Measurements from ENCODE around the gene UBL3.

The UBL3 gene

DNA sequence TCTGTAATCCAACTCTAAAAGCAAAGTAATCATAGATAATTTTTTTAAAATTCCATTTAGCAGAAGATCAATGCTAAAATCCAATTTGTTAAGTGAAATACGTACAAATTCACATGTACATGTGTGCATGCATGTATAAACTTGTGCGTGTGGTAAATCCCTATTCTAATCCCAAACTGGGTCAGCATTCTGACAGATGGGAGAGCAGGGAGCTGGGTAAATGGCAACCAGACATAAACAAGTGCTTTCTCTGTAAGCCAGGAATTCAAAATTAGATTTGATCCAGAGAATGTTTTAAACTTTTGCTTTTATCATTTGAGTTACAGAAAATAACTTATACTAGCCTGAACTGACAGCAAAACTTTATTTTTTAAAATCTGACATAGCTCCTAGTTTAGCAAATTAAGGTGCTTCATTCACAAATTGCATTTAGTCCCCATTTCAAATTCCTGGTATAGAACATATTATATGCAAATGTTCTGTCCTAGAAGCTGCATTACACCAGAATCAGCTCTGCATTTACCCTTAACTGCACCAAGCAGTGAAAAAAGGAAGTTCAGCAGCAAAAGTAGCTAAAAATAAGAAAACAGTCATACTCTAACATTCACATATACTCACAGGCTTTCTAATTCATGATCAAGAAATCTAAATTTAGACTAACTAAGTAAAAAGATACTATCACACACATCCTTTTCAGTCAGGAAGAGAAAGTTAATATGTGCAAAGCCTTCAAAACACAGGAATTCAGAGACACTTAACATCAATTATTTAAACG lies 32.6 kb downstream of the UBL3 start:
- Histone ChIP-seq H3K9me3 (ENCODE audit: low read length) (no peaks in the 10 kb centered on the region), H2AFZ (ENCODE audit: low read depth, low read length) (no peak overlapping the region), H3K27me3 (ENCODE audit: insufficient read depth, low read length) (no peaks in the 10 kb centered on the region), H3K4me3 (ENCODE audit: low read length) (no peak overlapping the region), H3K36me3 (ENCODE audit: insufficient read depth, low read length) (no peaks in the 10 kb centered on the region), H3K4me1 (ENCODE audit: insufficient read depth, low read length) (peaks cover 6% of the 10 kb centered on the region)

DNA sequence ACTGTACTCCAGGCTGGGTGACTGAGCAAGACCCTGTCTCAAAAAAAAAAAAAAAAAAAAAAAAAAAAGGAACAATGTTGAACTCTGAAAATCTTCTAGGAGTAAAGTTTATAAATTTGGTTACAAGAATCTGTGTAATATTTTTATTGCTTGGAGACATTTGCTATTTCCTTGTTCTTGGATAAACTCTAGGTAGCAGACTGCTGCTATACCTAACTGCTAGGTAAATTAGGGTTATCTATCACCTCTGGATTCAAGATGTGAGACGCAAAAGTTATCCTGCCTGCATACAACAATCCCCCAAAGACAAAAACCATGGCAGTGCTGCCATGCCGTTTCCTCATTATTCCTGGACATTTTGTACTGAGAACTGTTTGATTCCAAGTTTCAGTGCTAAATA lies 33.7 kb downstream of the UBL3 start:
- no peak overlapping the region for H2AFZ ChIP-seq (ENCODE audit: low read depth, low read length)
- peaks cover 6% of the 10 kb centered on the region for H3K4me1 ChIP-seq (ENCODE audit: insufficient read depth, low read length)
- H3K9me3 ChIP-seq (ENCODE audit: low read length) = no peaks in the 10 kb centered on the region
- no peaks in the 10 kb centered on the region for H3K27me3 ChIP-seq (ENCODE audit: insufficient read depth, low read length)
- no peaks in the 10 kb centered on the region for H3K36me3 ChIP-seq (ENCODE audit: insufficient read depth, low read length)
- H3K4me3 ChIP-seq (ENCODE audit: low read length) = no peak overlapping the region

DNA sequence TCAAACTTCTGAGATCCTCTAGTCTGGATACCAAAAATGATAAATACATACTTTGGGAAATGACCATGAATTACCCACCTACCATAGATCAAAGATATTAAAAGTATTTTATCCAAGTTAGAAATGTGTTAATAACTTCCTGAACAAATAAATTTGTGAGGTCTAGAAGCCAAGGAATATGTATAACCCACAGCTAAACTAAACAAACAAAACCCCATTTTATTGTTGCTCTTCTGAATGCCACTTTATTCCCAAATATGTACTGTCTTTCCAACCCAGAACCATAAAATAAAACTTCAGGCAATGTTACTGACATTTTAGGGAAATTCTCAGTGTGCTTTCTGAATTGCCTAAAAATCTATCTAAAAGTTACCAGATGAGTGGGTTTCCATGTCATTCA lies 35.1 kb downstream of the UBL3 start:
- H3K9me3 ChIP-seq (ENCODE audit: low read length) = no peaks in the 10 kb centered on the region
- H3K27me3 ChIP-seq (ENCODE audit: insufficient read depth, low read length) = no peaks in the 10 kb centered on the region
- H2AFZ ChIP-seq (ENCODE audit: low read depth, low read length) = no peak overlapping the region
- H3K36me3 ChIP-seq (ENCODE audit: insufficient read depth, low read length) = no peaks in the 10 kb centered on the region
- no peak overlapping the region for H3K4me3 ChIP-seq (ENCODE audit: low read length)
- H3K4me1 ChIP-seq (ENCODE audit: insufficient read depth, low read length) = peaks cover 6% of the 10 kb centered on the region

DNA sequence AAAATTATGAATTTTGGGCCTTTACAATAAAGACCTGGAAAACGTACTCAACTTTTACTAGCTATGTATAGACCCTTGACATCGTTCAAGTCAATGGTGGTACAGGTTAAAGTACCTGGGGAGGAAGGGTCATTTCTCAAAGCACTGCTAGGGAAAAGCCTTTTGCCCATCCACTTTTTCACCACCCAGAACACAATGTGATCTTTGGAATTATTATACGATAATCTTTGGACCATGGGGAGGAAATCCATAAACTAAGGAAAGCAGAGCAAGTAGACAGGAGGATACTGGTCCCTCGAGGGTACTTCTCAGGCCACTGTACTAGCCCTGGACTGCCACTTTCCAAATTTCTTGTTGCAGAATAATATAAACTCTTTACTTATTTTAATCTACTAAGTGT lies 39.5 kb downstream of the UBL3 start:
- Histone ChIP-seq H2AFZ (ENCODE audit: low read depth, low read length) (no peak overlapping the region), H3K9me3 (ENCODE audit: low read length) (no peaks in the 10 kb centered on the region), H3K27me3 (ENCODE audit: insufficient read depth, low read length) (no peaks in the 10 kb centered on the region), H3K36me3 (ENCODE audit: insufficient read depth, low read length) (no peaks in the 10 kb centered on the region), H3K4me3 (ENCODE audit: low read length) (no peak overlapping the region), H3K4me1 (ENCODE audit: insufficient read depth, low read length) (no peaks in the 10 kb centered on the region)

DNA sequence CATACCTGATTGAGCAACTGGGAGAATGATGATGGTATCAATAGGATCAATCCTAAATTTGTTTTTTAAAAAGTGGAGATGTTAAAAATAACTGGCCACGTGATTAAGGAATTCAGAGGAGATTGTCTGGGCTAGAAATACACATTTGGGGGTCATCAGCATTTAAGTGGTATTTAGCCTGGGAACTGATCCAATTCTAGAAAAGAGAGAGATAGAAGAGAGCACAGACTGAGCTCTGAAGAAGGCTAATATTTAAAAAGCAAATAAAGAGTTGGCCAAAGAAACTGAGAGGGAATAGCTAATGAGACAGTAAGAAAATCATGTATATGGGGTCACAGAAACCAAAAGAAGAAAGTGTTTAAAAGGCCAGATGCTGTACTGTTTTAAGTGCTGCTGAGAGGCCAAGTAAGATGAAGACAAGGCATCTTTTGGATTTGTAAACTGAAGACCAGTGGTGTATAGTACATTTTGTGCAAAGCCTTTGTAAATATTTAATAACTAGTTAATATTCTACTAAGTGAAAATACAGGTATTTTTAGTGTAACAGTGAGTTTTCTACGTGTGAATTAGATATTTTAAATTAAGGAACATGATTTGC lies 40.2 kb downstream of the UBL3 start:
- Histone ChIP-seq H2AFZ (ENCODE audit: low read depth, low read length) (no peak overlapping the region), H3K36me3 (ENCODE audit: insufficient read depth, low read length) (no peaks in the 10 kb centered on the region), H3K27me3 (ENCODE audit: insufficient read depth, low read length) (no peaks in the 10 kb centered on the region), H3K4me3 (ENCODE audit: low read length) (no peak overlapping the region), H3K9me3 (ENCODE audit: low read length) (no peaks in the 10 kb centered on the region), H3K4me1 (ENCODE audit: insufficient read depth, low read length) (no peaks in the 10 kb centered on the region)

DNA sequence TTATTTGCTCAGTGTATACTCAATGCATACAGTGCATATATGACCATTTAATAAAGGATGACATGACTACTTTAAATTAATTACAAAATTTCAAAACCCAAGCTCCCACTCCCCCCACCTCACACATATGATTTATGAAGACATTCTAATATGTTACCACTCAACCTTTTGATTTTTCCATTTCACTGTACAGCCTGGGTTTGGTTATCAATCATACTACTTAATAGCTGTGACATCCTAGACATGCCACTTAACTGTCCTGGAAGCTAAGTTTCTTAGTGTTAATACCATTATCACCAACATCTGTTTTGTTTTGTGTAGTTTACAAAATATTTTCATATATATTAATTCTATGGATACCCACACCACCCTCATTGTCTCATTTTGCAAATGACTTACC lies 42.2 kb downstream of the UBL3 start:
- Histone ChIP-seq H3K4me3 (ENCODE audit: low read length) (no peak overlapping the region), H2AFZ (ENCODE audit: low read depth, low read length) (no peak overlapping the region), H3K9me3 (ENCODE audit: low read length) (no peaks in the 10 kb centered on the region), H3K27me3 (ENCODE audit: insufficient read depth, low read length) (no peaks in the 10 kb centered on the region), H3K36me3 (ENCODE audit: insufficient read depth, low read length) (no peaks in the 10 kb centered on the region), H3K4me1 (ENCODE audit: insufficient read depth, low read length) (no peaks in the 10 kb centered on the region)

DNA sequence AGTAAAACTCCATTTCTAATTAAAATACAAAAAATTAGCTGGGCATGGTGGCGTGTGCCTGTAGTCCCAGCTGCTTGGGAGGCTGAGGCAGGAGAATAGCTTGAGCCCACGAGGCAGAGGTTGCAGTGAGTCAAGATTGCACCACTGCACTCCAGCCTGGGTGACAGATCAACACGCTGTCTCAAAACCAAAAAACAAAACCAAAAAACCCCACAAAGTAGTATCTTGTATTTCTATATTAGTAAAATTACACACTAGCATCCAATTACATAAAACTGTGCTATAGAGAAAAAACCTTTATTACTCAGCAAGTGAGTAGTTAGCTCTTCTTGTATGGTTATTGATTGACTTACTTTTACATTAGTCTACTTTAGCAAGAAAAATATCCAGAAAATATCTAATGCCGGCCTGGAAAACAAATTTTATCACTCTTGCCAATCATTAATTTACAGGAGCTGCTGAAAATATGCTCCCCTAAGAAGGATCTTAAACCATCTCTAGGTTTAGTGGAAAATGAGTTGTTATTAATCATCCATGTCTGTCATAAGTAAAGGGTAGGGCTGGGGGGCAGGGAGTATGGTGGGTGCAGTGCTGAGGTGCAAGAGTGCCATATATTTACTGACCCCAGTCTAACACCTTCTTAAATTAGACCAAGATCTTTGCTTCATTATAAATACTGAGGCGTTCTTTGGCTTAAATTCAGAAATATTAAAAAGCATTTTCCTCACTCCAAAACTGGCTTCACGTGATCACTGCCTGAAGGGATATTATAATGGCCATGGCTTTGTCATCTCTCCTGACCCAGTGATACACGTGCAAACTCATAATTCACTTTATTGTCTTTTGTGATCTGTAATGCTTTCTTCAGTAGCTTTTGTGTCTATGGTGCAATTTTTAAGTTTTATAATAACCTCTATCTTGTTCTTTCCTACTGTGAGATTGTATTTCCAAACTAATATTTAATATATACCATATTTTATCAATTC lies 44.1 kb downstream of the UBL3 start:
- H3K4me1 ChIP-seq (ENCODE audit: insufficient read depth, low read length) = peaks cover 2% of the 10 kb centered on the region
- H3K27me3 ChIP-seq (ENCODE audit: insufficient read depth, low read length) = no peaks in the 10 kb centered on the region
- H3K9me3 ChIP-seq (ENCODE audit: low read length) = peaks cover 4% of the 10 kb centered on the region
- H3K36me3 ChIP-seq (ENCODE audit: insufficient read depth, low read length) = no peaks in the 10 kb centered on the region
- H3K4me3 ChIP-seq (ENCODE audit: low read length) = no peak overlapping the region
- H2AFZ ChIP-seq (ENCODE audit: low read depth, low read length) = no peak overlapping the region

DNA sequence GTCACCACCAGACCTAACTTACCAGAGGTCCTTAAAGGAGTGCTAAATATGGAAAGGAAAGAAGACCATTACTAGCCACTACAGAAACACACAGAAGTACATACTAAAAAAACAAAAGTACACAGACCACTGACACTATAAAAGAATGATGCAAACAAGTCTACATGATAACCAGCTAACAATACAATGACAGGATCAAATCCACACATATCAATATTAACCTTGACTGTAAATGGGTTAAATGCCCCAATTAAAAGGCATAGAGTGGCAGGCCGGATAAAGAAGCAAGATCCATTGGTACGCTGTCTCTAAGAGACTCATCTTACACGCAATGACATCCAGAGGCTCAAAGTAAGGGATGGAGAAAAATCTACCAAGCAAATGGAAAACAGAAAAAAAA lies 47.2 kb downstream of the UBL3 start:
- peaks cover 2% of the 10 kb centered on the region for H3K4me1 ChIP-seq (ENCODE audit: insufficient read depth, low read length)
- H3K36me3 ChIP-seq (ENCODE audit: insufficient read depth, low read length) = no peaks in the 10 kb centered on the region
- H3K4me3 ChIP-seq (ENCODE audit: low read length) = no peak overlapping the region
- no peak overlapping the region for H2AFZ ChIP-seq (ENCODE audit: low read depth, low read length)
- H3K9me3 ChIP-seq (ENCODE audit: low read length) = peaks cover 4% of the 10 kb centered on the region
- no peaks in the 10 kb centered on the region for H3K27me3 ChIP-seq (ENCODE audit: insufficient read depth, low read length)

DNA sequence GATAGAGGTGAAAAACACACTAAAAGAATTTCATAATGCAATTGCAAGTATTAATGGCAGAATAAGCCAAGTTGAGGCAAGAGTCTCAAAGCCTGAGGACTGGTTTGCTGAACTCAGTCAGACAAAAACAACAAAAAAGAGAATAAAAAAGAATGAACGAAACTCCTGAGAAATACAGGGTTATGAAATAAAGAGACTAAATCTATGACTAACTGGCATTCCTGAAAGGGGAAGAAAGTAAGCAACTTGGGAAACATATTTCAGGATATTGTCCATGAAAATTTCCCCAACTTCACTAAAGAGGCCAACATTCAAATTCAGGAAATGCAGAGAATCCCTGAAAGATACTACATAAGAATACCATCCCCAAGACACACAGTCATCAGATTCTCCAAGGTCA lies 47.8 kb downstream of the UBL3 start:
- no peak overlapping the region for H3K4me3 ChIP-seq (ENCODE audit: low read length)
- no peaks in the 10 kb centered on the region for H3K36me3 ChIP-seq (ENCODE audit: insufficient read depth, low read length)
- no peak overlapping the region for H2AFZ ChIP-seq (ENCODE audit: low read depth, low read length)
- no peaks in the 10 kb centered on the region for H3K27me3 ChIP-seq (ENCODE audit: insufficient read depth, low read length)
- H3K9me3 ChIP-seq (ENCODE audit: low read length) = peaks cover 4% of the 10 kb centered on the region
- peaks cover 2% of the 10 kb centered on the region for H3K4me1 ChIP-seq (ENCODE audit: insufficient read depth, low read length)

DNA sequence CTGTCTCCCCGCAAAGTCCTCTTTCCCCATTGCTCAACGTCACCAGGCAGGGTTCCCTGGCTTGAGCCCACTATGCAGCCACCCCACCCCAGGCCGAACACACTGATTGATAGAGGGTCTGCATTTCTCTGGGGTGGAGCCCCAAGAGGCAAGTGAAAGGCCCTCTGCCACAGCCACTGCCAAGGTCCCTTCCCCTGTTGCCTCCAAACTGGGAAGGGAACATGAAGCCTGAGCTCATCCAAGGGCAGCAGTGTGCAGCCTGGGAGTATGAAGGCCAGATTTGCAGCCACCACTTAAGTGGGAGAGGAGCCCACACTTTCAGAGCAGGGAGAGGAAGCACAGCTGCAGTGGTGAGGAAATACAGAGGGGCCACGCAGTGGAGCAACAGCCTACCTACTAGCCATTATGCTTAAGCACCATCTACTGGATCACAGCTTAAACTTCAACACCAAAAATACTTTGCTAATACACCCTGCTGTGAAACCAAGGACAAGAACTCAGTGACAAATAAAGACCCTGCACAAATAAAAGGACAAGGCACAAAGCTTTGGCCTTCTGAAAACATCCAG lies 48.6 kb downstream of the UBL3 start:
- no peak overlapping the region for H3K4me3 ChIP-seq (ENCODE audit: low read length)
- no peaks in the 10 kb centered on the region for H3K27me3 ChIP-seq (ENCODE audit: insufficient read depth, low read length)
- H3K4me1 ChIP-seq (ENCODE audit: insufficient read depth, low read length) = peaks cover 2% of the 10 kb centered on the region
- no peak overlapping the region for H2AFZ ChIP-seq (ENCODE audit: low read depth, low read length)
- no peaks in the 10 kb centered on the region for H3K36me3 ChIP-seq (ENCODE audit: insufficient read depth, low read length)
- peaks cover 4% of the 10 kb centered on the region for H3K9me3 ChIP-seq (ENCODE audit: low read length)

DNA sequence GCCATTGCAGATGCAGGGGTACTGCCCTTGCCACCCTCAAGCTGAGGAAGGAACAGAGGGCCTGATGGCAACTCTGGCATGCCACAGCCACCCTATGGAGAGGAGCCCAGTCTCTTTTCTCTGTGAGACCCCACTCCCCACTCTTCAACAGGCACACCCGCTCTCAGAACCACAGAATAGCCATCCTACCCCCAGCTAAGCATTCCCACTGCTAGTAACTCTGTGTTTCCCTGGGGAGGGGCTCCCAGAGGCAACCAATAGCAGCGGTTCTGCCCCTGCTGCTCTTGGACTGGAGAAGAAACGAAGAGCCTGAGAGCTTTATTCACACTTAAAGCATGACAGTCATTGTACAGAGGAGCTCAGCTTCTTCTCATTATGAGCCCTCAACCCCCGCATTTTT lies 49.3 kb downstream of the UBL3 start:
- no peaks in the 10 kb centered on the region for H3K27me3 ChIP-seq (ENCODE audit: insufficient read depth, low read length)
- peaks cover 4% of the 10 kb centered on the region for H3K9me3 ChIP-seq (ENCODE audit: low read length)
- H3K4me1 ChIP-seq (ENCODE audit: insufficient read depth, low read length) = peaks cover 2% of the 10 kb centered on the region
- H2AFZ ChIP-seq (ENCODE audit: low read depth, low read length) = no peak overlapping the region
- no peaks in the 10 kb centered on the region for H3K36me3 ChIP-seq (ENCODE audit: insufficient read depth, low read length)
- H3K4me3 ChIP-seq (ENCODE audit: low read length) = no peak overlapping the region

DNA sequence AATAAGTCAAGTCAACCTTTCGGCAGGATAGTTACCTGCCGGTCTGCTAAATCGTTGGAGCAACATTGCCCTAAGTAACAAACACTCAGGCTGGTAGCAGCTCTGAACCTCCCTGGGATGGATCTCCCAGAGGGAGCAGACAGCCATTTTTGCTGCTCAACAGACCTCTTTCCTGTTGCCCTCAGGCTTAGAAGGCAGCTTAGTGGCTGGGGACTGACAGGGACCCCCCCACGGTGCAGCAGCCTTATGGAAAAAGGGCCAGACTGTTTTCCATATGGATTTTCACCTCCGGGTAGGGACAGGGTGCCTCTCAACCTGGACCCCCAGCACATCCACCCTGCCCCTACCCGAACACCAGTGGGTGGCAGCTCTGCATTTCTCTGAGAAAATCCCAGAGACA lies 49.7 kb downstream of the UBL3 start:
- H3K27me3 ChIP-seq (ENCODE audit: insufficient read depth, low read length) = no peaks in the 10 kb centered on the region
- no peaks in the 10 kb centered on the region for H3K36me3 ChIP-seq (ENCODE audit: insufficient read depth, low read length)
- peaks cover 2% of the 10 kb centered on the region for H3K4me1 ChIP-seq (ENCODE audit: insufficient read depth, low read length)
- H2AFZ ChIP-seq (ENCODE audit: low read depth, low read length) = no peak overlapping the region
- H3K4me3 ChIP-seq (ENCODE audit: low read length) = no peak overlapping the region
- H3K9me3 ChIP-seq (ENCODE audit: low read length) = peaks cover 4% of the 10 kb centered on the region

DNA sequence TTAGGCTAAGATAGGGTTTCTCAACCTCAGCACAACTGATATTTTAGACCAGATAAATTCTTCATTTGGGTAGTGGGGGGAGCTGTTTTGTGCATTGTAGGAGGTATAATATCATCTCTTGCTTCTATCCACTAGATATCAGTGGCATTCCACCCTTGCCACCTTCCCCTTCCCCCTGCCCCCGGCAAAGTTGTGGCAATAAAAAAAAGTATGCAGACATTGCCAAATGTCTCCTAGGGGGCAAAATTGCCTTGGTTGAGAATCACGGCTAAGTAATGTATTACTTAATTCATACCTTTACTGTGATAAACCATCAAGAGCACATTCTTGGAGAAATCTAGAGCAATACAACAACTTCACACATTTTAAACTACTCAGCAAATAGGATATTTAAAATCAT lies 51.4 kb downstream of the UBL3 start:
- peaks cover 4% of the 10 kb centered on the region for H3K9me3 ChIP-seq (ENCODE audit: low read length)
- H2AFZ ChIP-seq (ENCODE audit: low read depth, low read length) = no peak overlapping the region
- H3K4me3 ChIP-seq (ENCODE audit: low read length) = no peak overlapping the region
- H3K36me3 ChIP-seq (ENCODE audit: insufficient read depth, low read length) = no peaks in the 10 kb centered on the region
- H3K4me1 ChIP-seq (ENCODE audit: insufficient read depth, low read length) = peaks cover 2% of the 10 kb centered on the region
- no peaks in the 10 kb centered on the region for H3K27me3 ChIP-seq (ENCODE audit: insufficient read depth, low read length)
